T-helper 22 cell (primary cell): ENCODE measurements around the gene DYNC1LI2.
"Not testable (repeated sequence)": the region's sequence is repeated elsewhere in the genome, so short reads cannot be mapped to it uniquely, and the experiment has no call there.

Experiments used
- DNase-seq: peaks from one replicate; pipeline ENCODE4 v3.0.0-alpha.2; 2020; ENCODE audit warnings: low read depth

The DYNC1LI2 gene

DNA sequence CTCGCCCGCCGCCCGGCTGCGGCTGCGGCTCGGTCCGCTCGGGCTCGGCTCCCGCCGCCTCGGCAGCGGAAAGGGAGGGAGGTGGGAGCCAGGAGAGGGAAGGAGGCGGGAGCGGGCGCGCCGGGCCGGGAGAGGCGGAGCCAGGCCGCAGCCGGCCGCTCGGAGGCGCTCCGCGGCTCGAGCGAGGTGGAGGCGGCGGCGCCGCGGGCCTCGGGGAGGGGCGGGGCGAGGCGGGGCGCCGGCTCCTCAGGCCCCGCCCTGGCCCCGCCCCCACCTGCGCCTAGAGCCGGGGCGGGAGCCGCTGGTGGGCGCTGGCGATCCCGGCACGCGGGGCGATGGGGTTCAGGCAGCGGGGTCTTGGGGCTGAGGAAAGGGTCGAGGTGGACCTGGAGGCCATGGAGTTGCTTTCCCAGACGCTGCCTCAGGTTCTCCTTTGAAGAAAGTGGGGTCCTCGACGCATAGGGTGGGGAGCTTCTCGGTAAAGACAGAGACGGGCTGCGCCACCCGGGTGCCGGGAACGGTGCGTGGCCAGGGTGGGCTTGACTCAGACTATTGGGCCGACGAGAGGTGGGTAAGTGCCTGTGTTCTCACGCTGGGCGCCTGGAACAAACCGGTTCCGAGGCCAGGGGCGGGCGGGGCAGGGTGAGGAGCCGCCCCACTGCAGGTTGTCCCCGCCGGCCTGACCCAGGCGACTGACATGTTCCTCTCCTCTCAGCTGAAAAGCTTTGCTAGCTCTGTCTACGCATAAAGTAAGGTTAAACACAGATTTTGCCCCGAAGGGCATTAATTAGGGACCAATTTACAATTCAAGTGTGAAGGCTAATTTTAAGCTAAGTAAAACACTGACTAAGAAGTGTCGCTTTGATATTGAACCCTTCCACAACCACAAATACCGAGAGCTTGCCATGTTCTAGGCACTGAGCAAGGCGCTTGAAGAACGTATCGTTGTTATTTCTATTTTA is 54.5 kb downstream of the DYNC1LI2 start, which contains the start of gene CMTM4:
CMTM4 (minus strand) TSS at position 75 of the 962 bp plus-strand sequence. CDS start 218 bp downstream, outside the sequence.
- DNase-seq = peak; percentile 69

DNA sequence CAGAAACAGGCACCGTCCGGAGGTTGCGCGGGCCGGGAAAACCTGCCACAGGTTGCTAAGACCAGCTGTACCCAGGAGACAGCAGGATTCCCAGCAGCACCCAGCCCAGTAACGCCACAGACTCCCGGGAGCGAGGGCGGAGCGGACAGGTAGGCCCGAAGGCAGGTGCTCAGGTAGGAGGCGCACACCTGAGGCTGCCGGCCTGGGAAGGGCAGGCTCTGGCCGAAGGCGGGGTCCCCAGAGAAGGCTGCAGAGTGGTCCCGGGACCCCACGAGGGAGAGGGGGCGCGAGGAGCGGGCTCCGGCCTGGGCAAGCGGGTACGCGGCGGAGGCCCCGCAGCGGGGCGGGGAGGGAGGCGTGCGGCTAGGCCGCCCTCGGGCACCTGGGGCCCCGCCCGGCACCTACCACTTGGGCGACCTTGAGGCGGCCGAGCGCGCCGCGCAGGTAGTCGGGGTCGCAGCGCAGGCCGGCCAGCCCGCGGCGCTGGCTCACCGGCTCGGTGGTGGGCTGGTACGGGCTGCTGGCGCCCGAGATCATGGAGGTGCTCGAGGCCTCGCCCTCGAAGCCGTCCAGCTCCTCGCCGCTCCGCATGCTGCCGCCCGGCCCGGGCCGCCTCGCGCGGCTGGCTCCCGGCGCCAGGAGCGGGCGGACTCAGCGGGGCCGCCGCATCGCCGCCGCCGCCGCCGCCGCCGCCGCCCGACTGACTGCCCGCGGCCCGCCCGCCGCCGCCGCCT is 55.3 kb downstream of the DYNC1LI2 start:
- DNase-seq = no peak

DNA sequence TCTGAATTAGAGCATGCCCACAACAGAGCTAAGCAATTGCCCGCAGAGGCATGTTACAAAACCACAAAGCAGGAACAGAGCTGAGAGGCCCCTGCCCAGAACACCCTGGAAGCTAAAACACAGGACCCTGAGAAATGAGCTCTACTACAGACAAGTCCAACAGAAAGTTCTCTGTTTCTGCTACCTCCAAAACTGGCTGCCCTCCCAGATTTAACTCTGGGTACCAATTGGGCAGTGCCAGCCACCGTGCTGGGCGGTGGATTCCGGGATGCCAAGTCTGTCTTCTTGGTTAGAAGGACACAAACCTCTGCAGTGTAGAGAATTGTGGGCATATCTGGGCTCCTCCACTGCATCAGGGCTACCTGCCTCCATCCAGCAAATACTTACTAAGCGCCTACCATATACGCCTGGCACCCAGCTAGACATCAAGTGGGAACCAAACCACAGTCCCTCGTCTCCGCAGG is 55.9 kb downstream of the DYNC1LI2 start:
- no peak for DNase-seq

DNA sequence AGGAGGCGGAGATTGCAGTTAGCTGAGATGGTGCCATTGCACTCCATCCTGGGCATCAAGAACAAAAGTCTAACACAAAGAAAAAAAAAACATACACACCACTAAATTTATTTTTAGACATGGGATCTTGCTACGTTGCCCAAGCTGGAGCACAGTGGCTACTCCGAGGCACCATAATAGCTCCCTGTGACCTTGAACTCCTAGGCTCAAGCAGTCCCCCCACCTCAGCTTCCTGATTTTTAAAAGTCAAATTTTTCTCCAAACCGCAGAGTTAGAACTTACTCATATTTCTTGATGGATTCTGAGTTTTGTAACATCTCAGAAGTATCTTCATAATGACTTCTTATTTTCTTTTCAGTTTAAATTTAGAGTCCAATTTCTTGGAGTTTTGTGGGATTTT is 58.3 kb downstream of the DYNC1LI2 start:
- no peak for DNase-seq

DNA sequence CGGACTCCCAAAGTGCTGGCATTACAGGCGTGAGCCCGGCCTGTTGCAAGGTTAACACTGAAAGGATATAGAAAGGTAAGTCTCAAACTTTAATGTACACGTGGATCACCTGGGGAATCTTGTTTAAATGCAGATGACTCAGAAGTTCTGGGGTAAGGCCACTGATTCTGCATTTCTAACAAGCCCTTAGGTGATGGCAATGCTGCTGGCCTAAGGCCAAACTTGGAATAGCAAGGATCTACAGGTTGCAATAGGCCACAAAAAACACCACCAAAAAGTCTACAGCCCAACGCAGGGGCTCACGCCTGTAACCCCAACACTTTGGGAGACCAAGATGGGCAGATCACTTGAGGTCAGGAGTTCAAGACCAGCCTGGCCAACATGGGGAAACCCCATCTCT is 59.1 kb downstream of the DYNC1LI2 start:
- DNase-seq = no peak

DNA sequence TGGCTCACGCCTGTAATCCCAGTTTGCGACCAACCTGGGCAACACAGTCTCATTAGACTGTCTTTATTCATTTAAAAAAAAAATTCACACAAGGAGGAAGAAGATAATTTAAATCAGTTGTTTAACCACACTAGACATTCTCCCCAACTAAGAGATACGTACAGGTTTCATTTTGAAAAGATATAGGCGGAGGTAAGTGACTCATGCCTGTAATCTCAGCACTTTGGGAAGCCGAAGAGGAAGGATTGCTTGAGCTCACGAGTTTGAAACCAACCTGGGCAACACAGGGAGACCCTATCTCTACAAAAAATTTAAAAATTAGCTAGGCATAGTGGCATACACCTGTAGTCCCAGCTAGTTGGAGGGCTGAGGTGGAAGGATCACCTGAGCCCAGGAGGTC is 60.2 kb downstream of the DYNC1LI2 start:
- DNase-seq = no peak

DNA sequence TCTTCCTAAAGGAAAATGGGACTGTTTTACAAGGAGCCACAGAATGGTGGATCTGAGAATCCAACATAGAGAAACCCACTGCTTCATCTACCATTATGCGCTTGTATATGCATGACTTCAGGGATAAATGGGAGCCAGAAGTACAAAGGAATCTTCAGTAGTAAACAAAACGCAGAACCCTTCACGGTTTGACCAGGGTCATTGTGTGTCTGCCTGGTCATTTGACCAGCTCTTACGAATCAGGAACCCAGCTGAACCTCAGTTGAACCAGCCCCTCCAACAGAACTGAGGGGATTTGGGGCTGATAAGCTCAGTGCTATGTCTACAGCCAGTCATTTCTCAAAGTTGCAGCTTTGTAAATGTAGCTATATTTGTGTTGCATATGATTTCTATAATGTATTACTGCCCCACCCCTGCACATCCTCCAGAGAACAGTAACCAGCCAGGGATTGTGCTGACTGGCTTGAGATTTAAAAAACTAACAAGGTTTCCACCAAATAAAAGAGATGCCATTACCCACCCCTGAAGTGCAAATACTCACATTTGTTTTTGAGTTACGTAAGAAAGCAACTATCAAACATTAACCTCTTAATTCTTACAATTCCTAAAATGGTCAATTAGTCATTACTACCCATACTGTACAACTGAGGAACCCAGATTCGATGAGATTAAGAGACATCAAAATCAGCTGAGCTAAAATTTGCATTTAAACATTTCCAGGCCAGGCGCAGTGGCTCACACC is 61.1 kb downstream of the DYNC1LI2 start:
- no peak for DNase-seq

DNA sequence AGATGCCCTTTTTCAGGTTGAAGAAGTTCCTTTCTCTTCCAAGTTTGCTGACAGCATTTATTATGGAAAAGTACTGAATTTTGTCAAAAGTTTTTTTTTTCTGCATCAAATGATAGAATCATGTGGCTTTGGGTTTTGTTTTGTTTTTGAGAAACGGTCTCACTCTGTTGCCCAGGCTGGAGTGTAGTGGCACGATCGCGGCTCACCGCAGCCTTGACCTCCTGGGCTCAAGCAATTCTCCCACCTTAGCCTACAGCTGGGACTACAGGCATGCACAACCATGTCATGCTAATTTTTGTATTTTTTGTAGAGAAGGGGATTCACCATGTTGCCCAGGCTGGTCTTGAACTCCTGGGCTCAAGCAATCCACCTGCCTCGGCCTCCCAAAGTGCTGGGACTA is 62.1 kb downstream of the DYNC1LI2 start:
- no peak for DNase-seq

DNA sequence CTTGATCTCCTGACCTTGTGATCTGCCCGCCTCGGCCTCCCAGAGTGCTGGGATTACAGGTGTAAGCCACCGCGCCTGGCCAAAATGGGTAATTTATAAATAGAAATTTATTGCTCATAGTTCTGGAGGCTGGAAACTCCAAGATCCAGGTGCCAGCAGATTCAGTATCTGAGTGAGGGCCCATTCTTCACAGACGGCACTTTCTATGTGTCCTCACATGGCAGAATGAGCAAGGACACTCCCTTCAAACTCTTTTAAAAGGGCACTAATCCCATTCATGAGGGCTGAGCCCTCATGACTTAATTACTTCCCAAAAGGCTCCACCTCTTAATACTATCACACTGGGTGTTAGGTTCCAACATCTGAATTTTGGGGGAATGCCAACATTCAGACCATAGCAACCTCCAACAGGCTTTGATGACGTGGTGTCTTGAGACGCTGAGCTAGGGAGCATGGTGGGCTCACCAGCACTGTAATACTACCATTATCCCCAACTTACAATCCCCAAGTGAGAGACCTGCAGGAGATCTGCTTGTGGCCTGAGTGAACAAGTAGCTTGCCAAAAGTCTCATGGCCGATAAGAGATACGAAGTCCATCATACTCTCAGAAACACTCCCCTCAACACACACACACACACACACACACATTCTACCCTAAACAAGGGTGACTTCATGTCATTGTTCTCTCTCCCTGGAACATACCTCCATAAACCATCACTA is 63.3 kb downstream of the DYNC1LI2 start:
- no peak for DNase-seq

DNA sequence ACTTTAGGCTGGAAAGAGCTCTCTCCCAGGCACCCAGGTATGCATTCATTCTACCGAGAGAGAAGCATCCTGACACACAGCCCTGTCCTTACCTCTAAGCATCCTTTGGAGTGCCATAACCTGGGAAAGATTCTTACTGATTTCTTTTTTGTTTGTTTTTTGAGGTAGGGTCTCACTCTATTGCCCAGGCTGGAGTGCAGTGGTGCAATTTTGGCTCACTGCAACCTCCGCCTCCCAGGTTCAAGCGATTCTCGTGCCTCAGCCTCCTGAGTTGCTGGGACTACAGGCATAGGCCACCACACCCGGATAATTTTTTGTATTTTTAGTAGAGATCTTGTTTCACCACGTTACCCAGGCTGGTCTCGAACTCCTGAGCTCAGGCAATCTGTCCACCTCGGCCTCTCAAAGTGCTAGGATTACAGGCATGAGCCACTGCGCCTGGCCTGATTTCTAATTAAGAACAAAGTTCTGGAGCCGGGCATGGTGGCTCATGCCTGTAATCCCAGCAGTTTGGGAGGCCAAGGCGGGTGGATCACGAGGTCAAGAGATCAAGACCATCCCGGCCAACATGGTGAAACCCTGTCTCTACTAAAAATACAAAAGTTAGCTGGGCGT is 65.8 kb downstream of the DYNC1LI2 start:
- DNase-seq = not testable (repeated sequence)

DNA sequence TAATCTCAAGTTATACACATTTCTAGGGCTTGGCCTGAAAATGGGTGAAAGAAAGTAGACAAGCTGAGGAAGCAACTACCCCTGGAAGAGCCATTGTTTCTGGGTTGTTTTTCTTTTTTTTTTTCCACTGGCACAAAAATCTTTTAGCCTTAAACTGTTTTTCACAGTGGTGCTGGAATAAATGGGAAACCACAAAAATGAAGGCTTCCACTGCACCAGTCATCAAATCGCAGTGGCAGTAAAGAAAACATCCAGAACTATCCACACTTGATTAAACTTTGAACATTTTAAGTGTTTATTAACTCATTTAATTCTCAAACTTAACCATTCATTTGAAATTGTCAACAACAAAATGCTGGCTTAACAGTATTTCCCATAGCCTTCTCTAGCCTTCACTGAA is 69.1 kb downstream of the DYNC1LI2 start:
- no peak for DNase-seq

DNA sequence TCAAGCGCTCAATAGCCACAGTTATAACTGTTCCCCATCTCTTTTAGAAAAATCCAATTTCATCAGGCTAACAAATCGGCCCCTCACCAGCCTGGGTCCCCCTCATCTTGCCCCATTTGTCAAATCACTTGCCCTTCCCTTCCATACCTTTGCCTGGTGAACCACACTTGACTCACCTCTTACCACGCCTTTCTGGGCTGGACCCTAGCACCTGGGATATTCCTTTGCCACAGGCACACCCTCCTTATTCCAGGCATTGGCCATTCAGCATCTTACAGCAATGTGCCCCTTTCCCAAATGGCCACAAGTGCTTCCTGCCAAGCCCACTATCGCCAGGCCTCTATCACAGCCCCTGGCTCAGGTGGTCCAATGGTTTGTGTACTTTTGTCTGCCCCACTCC is 69.7 kb downstream of the DYNC1LI2 start:
- DNase-seq = no peak

DNA sequence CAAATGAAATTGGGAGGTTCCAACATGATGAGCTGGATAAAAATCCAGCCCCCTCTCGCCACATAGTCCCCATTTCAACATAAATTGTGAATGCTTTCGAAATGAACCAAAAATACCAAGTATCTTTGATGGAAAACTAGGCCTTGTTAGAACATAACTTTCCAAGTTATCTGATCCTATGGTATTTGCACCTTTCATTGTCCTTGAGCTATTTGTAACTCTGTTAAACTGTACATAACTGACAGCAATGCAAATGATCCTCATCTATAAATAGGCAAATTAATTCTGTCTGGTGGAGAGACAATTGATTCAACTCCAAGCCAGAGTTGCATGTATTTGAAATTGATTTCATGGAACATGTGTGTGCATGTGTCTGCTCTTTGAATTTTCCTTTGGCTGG is 73.1 kb downstream of the DYNC1LI2 start:
- no peak for DNase-seq

DNA sequence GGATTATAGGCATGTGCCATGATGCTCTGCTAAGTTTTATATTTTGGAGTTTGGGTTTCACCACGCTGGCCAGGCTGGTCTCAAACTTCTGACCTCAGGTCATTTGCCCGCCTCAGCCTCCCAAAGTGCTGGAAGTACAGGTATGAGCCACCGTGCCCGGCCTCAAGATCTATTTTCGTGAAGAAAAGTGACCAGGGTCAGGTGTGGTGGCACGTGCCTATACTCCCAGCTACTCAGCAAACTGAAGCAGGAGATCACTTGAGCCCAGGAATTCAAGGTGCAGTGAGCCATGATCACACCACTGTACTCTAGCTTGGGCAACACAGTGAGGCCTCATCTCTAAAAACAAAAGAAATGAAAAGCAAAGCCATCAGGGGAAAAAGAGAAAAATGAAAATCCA is 73.6 kb downstream of the DYNC1LI2 start:
- no peak for DNase-seq

DNA sequence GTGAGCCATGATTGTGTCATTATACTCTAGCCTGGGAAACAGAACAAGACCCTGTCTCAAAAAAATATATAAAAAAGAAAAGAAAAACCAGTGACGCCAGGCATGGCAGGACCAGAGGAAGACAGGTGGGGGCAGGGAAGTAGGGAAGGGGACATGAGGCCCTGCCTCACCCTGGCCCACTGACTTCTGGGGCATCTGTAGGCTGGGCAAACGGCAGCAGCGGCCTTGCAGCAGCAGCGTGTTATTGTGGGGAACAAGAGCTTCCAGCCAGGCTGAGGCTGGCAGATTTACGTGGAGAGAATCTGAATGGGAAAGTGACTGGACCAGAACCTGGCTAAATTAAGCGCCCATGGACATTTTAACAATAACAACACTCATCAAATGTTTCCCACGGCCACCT is 74.2 kb downstream of the DYNC1LI2 start:
- DNase-seq = no peak

DNA sequence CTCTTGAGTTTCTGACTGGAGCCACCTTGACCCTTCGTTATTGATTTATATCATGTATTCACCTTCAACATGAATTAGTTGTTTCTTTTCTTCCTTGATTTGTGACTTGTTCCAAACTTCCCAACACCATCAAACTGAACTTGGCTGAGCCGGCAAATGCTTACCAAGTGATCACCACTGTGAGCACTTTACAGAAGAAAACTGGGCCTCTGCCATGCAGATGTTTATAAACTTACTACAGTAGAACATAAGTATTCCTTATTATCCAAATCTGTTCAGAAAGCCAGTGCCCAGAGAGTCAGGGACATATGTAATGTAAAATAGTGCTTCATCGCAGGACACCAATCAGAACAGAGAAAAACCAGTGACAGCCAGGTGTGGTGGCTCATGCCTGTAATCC is 74.8 kb downstream of the DYNC1LI2 start:
- no peak for DNase-seq

DNA sequence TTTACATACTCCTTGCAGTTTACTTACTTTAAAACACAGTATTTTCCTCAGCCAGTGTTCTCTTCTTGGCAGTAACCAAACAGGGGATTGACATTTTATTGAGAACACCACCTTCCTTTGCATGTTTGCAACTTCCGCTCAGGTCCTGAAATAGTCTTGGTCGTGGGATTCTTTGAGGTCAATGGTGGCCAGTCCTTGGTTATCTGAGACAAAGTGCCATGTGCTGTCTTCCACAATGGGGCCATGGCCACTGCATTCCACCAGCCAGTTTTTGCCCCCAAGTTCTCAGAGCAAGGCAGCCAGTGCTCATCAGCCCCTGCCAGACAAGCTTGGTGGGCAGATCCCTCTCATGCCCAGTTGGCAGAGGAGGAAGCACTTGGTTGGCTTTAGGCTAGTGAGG is 77.7 kb downstream of the DYNC1LI2 start:
- no peak for DNase-seq
